Measurements from ENCODE around the gene NEU4. TPM values are rescaled to one million over a fixed set of nuclear protein-coding genes. Genes with fewer than 3 reads are reported as not detected.
"Not testable (repeated sequence)": the region's sequence is repeated elsewhere in the genome, so short reads cannot be mapped to it uniquely, and the experiment has no call there.

Gene NEU4
- total RNA-seq, 1 donor from 2014 or later = not detected

- H3K4me3 ChIP-seq (ENCODE audit: low read depth, low read length) = no peak overlapping the region
- TF ChIP-seq CTCF (conservative IDR thresholded peaks at IDR 0.05; ENCODE audit: low read depth, low read length) = no peak
- no peak for DNase-seq (ENCODE audit: low read depth)
These were observed 18.4 kb downstream of the NEU4 start for GRCh38 chr2:241827394-241827793.

DNA sequence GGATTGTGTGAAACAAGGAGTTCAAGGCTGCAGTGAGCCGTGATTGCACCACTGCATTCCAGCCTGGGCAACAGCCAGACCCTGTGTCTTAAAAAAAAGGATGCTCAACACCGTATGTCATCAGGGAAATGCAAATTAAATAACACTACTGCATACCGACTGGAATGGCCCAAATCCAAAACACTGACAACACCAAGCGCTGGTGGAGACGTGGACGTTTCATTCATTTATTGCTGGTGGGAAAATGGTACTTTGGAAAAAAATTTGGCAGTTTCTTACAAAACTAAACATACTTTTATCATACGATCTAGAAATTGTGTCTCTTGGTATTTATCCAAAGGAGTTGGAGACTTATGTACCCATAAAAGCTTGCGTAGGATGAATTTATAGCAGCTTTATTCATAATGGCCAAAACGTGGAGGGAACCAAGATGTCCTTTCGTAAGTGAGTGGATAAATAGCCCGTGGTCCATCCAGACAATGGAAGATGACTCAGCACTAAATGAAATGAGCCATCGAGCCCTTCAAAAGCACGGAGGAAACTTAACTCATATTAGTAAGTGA, 24.2 kb downstream of the NEU4 start:
- no peak overlapping the region for H3K4me3 ChIP-seq (ENCODE audit: low read depth, low read length)
- DNase-seq (ENCODE audit: low read depth) = no peak
- no peak for TF ChIP-seq CTCF (conservative IDR thresholded peaks at IDR 0.05; ENCODE audit: low read depth, low read length)

DNA sequence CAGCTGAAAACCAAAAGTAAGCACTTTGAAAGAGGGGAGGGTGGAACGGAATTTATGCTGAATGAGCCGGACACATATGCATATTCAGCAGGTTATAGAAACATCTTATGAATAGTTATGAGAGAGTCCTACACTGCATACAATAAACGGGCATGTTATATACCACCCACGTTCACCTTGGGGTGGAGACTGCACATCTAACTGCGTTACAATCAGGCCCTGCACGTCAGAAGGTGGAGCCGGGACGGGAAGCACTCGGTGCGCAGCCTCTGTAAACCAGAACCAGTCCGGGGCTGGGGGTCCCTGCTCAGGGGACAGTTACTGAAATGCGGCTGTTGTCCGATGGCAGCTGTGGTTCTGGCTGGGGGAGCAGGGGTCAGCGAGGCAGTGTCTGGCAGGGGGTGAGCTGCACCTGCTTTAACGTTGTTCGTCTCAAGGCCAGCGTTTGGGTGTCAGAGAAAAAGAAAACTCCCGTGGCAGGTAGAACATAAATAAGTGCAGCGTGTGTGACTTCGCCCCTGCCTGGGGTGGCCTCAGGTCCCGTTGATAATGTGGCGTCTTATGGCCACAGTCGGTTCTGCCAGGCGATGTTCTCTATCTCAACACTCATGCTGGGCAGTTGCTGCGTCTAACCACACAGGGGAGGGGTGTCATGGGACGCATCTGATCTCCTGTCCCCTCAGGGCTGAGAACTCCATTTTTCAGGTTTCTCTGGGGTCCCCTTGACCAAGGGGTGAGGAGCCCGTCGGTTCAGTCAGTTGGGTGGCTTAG, 24.9 kb downstream of the NEU4 start:
- H3K4me3 ChIP-seq (ENCODE audit: low read depth, low read length); DNase-seq (ENCODE audit: low read depth): not testable (repeated sequence)

GRCh38 chr2:241834527-241835210, 25.7 kb downstream of the NEU4 start:
- DNase-seq (ENCODE audit: low read depth) = no peak
- no peak for TF ChIP-seq CTCF (conservative IDR thresholded peaks at IDR 0.05; ENCODE audit: low read depth, low read length)
- H3K4me3 ChIP-seq (ENCODE audit: low read depth, low read length) = no peak overlapping the region

- H3K4me3 ChIP-seq (ENCODE audit: low read depth, low read length) = no peak overlapping the region
- no peak for DNase-seq (ENCODE audit: low read depth)
- TF ChIP-seq CTCF (conservative IDR thresholded peaks at IDR 0.05; ENCODE audit: low read depth, low read length) = no peak
These were observed 26.6 kb downstream of the NEU4 start for GRCh38 chr2:241835611-241836010.

- no peak for DNase-seq (ENCODE audit: low read depth)
- no peak overlapping the region for H3K4me3 ChIP-seq (ENCODE audit: low read depth, low read length)
- TF ChIP-seq CTCF (conservative IDR thresholded peaks at IDR 0.05; ENCODE audit: low read depth, low read length) = no peak
These were observed 27.3 kb downstream of the NEU4 start for GRCh38 chr2:241836292-241836691.

- DNase-seq (ENCODE audit: low read depth) = no peak
- H3K4me3 ChIP-seq (ENCODE audit: low read depth, low read length) = no peak overlapping the region
- TF ChIP-seq CTCF (conservative IDR thresholded peaks at IDR 0.05; ENCODE audit: low read depth, low read length) = no peak
These were observed 28.4 kb downstream of the NEU4 start for GRCh38 chr2:241837197-241837965.
